ENCODE results near the gene ITGAD.

ITGAD gene

GRCh38 chr16:31400191-31400590 is 7.1 kb downstream of the ITGAD start:
- H3K79me2 ChIP-seq (ENCODE audit: insufficient read depth, low read length), result no peaks in the 10 kb centered on the region
- H3K9me2 ChIP-seq (ENCODE audit: low read depth, low read length), result no peaks in the 10 kb centered on the region
- no peaks in the 10 kb centered on the region for H3K4me1 ChIP-seq (ENCODE audit: insufficient read depth, low read length, severe bottlenecking)
- no peaks in the 10 kb centered on the region; the same call in 1 of the 2 replicates for H3K27me3 ChIP-seq (ENCODE audit: insufficient read depth, low read length)
- H3K36me3 ChIP-seq (ENCODE audit: insufficient read depth, low read length), result no peaks in the 10 kb centered on the region; the same call in 1 of the 2 replicates
- no peak overlapping the region for H3K4me3 ChIP-seq (ENCODE audit: low read depth, low read length, poor library complexity, severe bottlenecking)
- TF ChIP-seq CTCF (IDR thresholded peaks at IDR 0.05; ENCODE audit: low read length), result no peak
- TF ChIP-seq EZH2 (IDR thresholded peaks at IDR 0.05; ENCODE audit: borderline replicate concordance, low read length), result no peak
- H4K20me1 ChIP-seq (ENCODE audit: insufficient read depth, low read length), result no peaks in the 10 kb centered on the region
- H3F3A ChIP-seq (ENCODE audit: insufficient read depth, low read length), result no peaks in the 10 kb centered on the region
- H3K9me3 ChIP-seq (ENCODE audit: low read length), result no peaks in the 10 kb centered on the region
- no peak overlapping the region for H3K27ac ChIP-seq (ENCODE audit: low read depth, low read length, poor library complexity, severe bottlenecking)
- H2AFZ ChIP-seq (ENCODE audit: low read length), result no peak overlapping the region
- no peak overlapping the region for H3K4me2 ChIP-seq (ENCODE audit: low read length)
- no peak overlapping the region for H3K9ac ChIP-seq (ENCODE audit: low read length)

GRCh38 chr16:31401436-31401835 is 8.3 kb downstream of the ITGAD start:
- Histone ChIP-seq H3K27ac (ENCODE audit: low read depth, low read length, poor library complexity, severe bottlenecking) (no peak overlapping the region), H3K9me3 (ENCODE audit: low read length) (no peaks in the 10 kb centered on the region), H3K27me3 (ENCODE audit: insufficient read depth, low read length) (no peaks in the 10 kb centered on the region; the same call in 1 of the 2 replicates), H3K4me3 (ENCODE audit: low read depth, low read length, poor library complexity, severe bottlenecking) (no peak overlapping the region), H3K9me2 (ENCODE audit: low read depth, low read length) (no peaks in the 10 kb centered on the region), H3K36me3 (ENCODE audit: insufficient read depth, low read length) (no peaks in the 10 kb centered on the region; the same call in 1 of the 2 replicates), H3K4me2 (ENCODE audit: low read length) (no peak overlapping the region), H2AFZ (ENCODE audit: low read length) (no peak overlapping the region), H3F3A (ENCODE audit: insufficient read depth, low read length) (no peaks in the 10 kb centered on the region), H3K9ac (ENCODE audit: low read length) (no peak overlapping the region), H4K20me1 (ENCODE audit: insufficient read depth, low read length) (no peaks in the 10 kb centered on the region), H3K79me2 (ENCODE audit: insufficient read depth, low read length) (no peaks in the 10 kb centered on the region), H3K4me1 (ENCODE audit: insufficient read depth, low read length, severe bottlenecking) (no peaks in the 10 kb centered on the region)
- no peak for TF ChIP-seq EZH2 (IDR thresholded peaks at IDR 0.05; ENCODE audit: borderline replicate concordance, low read length)
- no peak for TF ChIP-seq CTCF (IDR thresholded peaks at IDR 0.05; ENCODE audit: low read length)

- Histone ChIP-seq H2AFZ (ENCODE audit: low read length) (no peak overlapping the region), H4K20me1 (ENCODE audit: insufficient read depth, low read length) (no peaks in the 10 kb centered on the region), H3K27me3 (ENCODE audit: insufficient read depth, low read length) (no peaks in the 10 kb centered on the region; the same call in 1 of the 2 replicates), H3K9me2 (ENCODE audit: low read depth, low read length) (no peaks in the 10 kb centered on the region), H3F3A (ENCODE audit: insufficient read depth, low read length) (no peaks in the 10 kb centered on the region), H3K27ac (ENCODE audit: low read depth, low read length, poor library complexity, severe bottlenecking) (no peak overlapping the region), H3K4me3 (ENCODE audit: low read depth, low read length, poor library complexity, severe bottlenecking) (no peak overlapping the region), H3K36me3 (ENCODE audit: insufficient read depth, low read length) (no peaks in the 10 kb centered on the region; the same call in 1 of the 2 replicates), H3K4me2 (ENCODE audit: low read length) (no peak overlapping the region), H3K9me3 (ENCODE audit: low read length) (no peaks in the 10 kb centered on the region), H3K4me1 (ENCODE audit: insufficient read depth, low read length, severe bottlenecking) (no peaks in the 10 kb centered on the region), H3K9ac (ENCODE audit: low read length) (no peak overlapping the region), H3K79me2 (ENCODE audit: insufficient read depth, low read length) (no peaks in the 10 kb centered on the region)
- TF ChIP-seq EZH2 (IDR thresholded peaks at IDR 0.05; ENCODE audit: borderline replicate concordance, low read length) (no peak), CTCF (IDR thresholded peaks at IDR 0.05; ENCODE audit: low read length) (no peak)
Measured at GRCh38 chr16:31402687-31403086, 9.6 kb downstream of the ITGAD start.

Data from OCI-LY1 (cell line).